ENCODE data around the gene CPLANE1.

DNA sequence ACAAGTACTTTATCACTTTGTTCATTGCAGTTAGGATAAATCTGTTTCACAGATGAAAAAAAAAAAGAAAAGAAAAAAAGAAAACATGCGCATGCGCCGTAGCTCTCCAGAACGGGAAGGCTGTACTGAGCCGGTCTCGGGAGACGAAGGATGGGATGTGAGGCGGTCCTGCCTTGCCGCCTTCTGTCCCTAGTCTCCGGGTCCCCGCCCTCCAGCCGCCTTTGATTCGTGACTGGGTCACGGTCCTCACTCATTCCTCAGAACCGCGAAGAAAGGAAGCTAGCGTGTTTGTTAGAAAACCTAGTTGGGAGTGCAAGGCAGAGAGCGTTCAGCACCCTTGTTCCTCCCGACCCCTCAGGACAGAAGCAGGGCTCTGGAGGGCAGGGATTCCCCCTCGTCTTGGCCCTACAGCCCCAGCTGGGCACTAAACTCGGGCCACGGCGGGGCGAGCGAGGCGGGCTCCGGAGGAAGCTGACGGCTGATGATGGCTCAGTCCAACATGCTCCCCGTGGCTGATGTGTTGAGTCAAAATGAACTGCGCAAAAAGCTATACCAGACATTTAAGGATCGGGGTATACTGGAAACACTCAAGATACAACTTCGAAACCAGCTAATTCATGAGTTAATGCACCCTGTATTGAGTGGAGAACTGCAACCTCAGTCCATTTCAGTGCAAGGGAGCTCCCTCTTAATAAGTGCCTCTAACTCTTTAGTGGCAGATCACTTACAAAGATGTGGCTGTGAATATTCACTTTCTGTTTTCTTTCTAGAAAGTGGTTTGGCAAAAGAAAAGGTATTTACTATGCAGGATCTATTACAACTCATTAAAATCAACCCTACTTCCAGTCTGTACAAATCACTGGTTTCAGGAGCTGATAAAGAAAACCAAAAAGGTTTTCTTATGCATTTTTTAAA lies 40.0 kb downstream of the CPLANE1 start:
- TF ChIP-seq, protein P1, sequence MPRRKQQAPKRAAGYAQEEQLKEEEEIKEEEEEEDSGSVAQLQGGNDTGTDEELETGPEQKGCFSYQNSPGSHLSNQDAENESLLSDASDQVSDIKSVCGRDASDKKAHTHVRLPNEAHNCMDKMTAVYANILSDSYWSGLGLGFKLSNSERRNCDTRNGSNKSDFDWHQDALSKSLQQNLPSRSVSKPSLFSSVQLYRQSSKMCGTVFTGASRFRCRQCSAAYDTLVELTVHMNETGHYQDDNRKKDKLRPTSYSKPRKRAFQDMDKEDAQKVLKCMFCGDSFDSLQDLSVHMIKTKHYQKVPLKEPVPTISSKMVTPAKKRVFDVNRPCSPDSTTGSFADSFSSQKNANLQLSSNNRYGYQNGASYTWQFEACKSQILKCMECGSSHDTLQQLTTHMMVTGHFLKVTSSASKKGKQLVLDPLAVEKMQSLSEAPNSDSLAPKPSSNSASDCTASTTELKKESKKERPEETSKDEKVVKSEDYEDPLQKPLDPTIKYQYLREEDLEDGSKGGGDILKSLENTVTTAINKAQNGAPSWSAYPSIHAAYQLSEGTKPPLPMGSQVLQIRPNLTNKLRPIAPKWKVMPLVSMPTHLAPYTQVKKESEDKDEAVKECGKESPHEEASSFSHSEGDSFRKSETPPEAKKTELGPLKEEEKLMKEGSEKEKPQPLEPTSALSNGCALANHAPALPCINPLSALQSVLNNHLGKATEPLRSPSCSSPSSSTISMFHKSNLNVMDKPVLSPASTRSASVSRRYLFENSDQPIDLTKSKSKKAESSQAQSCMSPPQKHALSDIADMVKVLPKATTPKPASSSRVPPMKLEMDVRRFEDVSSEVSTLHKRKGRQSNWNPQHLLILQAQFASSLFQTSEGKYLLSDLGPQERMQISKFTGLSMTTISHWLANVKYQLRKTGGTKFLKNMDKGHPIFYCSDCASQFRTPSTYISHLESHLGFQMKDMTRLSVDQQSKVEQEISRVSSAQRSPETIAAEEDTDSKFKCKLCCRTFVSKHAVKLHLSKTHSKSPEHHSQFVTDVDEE (CRISPR knock-in tag; IDR thresholded peaks at IDR 0.05), result no peak
- TF ChIP-seq, protein P2, sequence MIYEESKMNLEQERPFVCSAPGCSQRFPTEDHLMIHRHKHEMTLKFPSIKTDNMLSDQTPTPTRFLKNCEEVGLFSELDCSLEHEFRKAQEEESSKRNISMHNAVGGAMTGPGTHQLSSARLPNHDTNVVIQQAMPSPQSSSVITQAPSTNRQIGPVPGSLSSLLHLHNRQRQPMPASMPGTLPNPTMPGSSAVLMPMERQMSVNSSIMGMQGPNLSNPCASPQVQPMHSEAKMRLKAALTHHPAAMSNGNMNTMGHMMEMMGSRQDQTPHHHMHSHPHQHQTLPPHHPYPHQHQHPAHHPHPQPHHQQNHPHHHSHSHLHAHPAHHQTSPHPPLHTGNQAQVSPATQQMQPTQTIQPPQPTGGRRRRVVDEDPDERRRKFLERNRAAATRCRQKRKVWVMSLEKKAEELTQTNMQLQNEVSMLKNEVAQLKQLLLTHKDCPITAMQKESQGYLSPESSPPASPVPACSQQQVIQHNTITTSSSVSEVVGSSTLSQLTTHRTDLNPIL (CRISPR knock-in tag; IDR thresholded peaks at IDR 0.05; ENCODE audit: low read depth), result no peak
- TF ChIP-seq ARNTL (CRISPR knock-in tag; IDR thresholded peaks at IDR 0.05; ENCODE audit: borderline replicate concordance, low read depth) (no peak), CSDC2 (CRISPR knock-in tag; IDR thresholded peaks at IDR 0.05) (no peak), OSR1 (CRISPR knock-in tag; IDR thresholded peaks at IDR 0.05) (no peak), ZC3H10 (CRISPR knock-in tag; IDR thresholded peaks at IDR 0.05) (no peak), RARB (CRISPR knock-in tag; IDR thresholded peaks at IDR 0.05) (no peak), ESRRG (CRISPR knock-in tag; IDR thresholded peaks at IDR 0.05) (no peak), ZNF565 (CRISPR knock-in tag; conservative IDR thresholded peaks at IDR 0.05; ENCODE audit: low read depth) (no peak), POU6F1 (CRISPR knock-in tag; IDR thresholded peaks at IDR 0.05; ENCODE audit: borderline replicate concordance, low read depth) (no peak), TOX (CRISPR knock-in tag; IDR thresholded peaks at IDR 0.05; ENCODE audit: borderline replicate concordance) (no peak)
- TF ChIP-seq, protein P3, sequence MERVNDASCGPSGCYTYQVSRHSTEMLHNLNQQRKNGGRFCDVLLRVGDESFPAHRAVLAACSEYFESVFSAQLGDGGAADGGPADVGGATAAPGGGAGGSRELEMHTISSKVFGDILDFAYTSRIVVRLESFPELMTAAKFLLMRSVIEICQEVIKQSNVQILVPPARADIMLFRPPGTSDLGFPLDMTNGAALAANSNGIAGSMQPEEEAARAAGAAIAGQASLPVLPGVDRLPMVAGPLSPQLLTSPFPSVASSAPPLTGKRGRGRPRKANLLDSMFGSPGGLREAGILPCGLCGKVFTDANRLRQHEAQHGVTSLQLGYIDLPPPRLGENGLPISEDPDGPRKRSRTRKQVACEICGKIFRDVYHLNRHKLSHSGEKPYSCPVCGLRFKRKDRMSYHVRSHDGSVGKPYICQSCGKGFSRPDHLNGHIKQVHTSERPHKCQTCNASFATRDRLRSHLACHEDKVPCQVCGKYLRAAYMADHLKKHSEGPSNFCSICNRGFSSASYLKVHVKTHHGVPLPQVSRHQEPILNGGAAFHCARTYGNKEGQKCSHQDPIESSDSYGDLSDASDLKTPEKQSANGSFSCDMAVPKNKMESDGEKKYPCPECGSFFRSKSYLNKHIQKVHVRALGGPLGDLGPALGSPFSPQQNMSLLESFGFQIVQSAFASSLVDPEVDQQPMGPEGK (CRISPR knock-in tag; IDR thresholded peaks at IDR 0.05; ENCODE audit: borderline replicate concordance), result no peak
- TF ChIP-seq, protein P4, sequence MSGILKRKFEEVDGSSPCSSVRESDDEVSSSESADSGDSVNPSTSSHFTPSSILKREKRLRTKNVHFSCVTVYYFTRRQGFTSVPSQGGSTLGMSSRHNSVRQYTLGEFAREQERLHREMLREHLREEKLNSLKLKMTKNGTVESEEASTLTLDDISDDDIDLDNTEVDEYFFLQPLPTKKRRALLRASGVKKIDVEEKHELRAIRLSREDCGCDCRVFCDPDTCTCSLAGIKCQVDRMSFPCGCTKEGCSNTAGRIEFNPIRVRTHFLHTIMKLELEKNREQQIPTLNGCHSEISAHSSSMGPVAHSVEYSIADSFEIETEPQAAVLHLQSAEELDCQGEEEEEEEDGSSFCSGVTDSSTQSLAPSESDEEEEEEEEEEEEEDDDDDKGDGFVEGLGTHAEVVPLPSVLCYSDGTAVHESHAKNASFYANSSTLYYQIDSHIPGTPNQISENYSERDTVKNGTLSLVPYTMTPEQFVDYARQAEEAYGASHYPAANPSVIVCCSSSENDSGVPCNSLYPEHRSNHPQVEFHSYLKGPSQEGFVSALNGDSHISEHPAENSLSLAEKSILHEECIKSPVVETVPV (CRISPR knock-in tag; IDR thresholded peaks at IDR 0.05), result no peak

Data from SK-N-SH treated with all-trans-retinoic acid at 6 μM for 48 hours (cell line).